NCI-H82 (cell line): ENCODE results near the gene STUM.
"Not testable (repeated sequence)": the region's sequence is repeated elsewhere in the genome, so short reads cannot be mapped to it uniquely, and the experiment has no call there.

Source experiments
- DNase-seq: peaks from one replicate; lab custom pipeline; 2025; lab: John Stamatoyannopoulos, UW

Gene STUM, protein sequence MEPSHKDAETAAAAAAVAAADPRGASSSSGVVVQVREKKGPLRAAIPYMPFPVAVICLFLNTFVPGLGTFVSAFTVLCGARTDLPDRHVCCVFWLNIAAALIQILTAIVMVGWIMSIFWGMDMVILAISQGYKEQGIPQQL

DNA sequence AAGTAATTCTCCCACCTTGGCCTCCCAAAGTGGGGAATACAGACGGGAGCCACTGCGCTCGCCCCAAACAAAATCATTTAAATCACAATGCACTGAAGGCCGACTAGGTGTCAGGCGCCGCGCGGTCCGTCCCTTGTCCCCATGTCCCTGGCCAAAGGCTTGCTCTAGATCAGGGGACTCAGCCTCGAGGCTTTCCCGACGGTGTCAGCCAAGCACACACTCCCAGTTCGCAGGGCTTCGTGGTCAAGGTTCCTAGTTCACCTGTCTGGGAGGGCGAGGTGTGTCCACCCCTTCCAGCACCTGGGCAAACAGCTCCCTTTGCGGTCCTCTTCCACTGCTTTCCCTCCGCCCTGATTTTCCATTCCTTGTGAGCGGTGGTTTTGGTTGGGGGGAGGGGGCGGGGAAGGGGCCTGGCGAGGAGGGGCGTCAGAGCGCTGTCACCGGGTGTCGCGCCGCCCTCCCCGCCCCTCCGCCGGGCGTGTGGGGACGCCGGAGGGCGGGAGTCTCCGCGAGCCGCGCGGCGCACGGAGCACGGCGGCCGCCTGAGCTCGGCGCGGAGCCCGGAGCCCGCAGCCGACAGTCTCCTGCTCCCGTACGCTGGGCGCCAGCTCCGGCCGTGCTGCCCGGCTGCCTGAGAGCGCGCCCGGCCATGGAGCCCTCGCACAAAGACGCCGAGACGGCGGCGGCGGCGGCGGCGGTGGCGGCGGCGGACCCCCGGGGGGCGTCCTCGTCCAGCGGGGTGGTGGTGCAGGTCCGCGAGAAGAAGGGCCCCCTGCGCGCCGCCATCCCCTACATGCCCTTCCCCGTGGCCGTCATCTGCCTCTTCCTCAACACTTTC is at the start of gene STUM:
TSS of gene STUM (plus strand) at position 509 of the 838 bp plus-strand sequence. CDS start at position 650, 141 bp downstream.
- DNase-seq = peak; percentile 72

DNA sequence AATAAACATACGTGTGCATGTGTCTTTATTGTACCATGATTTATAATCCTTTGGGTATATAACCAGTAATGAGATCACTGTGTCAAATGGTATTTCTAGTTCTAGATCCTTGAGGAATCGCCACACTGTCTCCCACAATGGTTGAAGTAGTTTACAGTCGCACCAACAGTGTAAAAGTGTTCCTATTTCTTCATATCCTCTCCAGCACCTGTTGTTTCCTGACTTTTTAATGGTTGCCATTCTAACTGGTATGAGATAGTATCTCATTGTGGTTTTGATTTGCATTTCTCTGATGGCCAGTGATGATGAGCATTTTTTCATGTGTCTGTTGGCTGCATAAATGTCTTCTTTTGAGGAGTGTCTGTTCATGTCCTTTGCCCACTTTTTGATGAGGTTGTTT is 48.9 kb upstream of the STUM start:
- not testable (repeated sequence) for DNase-seq

DNA sequence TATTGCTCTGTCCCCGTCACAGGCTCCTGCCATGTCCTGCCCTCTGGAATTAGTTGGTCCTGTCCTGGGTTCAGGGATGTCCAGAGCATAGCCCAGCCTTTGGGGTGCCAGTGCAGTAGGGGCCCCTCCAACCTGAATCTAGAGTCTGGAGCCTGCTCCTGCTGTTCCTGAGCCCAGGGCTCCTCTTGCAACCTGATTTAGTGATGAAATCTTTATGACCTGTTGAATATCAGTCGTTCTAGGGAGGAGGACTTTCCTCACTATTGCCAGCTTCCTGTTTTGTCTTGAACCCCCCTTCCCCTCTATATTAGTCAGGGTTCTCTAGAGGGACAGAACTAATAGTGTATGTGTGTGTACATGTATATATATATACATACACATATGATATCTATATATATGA is 42.5 kb upstream of the STUM start:
- no peak for DNase-seq

DNA sequence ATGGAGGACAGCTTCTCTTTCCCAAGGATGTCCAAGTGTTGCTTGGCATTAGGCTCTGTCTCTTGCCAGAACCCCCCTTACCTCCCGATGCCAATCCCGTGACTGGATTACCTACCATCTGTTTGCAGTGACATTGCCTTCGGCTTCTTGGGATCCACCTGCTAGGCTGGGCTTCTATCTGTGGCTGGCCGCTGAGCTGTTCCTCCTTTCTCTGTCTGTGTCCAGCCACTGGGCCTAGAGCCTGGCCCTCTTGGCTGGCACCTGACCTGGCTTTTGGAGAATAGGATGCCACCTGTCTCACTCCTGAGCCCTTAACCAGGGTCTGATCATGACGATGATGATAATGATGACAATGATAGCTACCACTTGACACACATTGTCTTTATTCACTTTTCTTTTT is 41.6 kb upstream of the STUM start:
- peak; percentile 48 for DNase-seq

DNA sequence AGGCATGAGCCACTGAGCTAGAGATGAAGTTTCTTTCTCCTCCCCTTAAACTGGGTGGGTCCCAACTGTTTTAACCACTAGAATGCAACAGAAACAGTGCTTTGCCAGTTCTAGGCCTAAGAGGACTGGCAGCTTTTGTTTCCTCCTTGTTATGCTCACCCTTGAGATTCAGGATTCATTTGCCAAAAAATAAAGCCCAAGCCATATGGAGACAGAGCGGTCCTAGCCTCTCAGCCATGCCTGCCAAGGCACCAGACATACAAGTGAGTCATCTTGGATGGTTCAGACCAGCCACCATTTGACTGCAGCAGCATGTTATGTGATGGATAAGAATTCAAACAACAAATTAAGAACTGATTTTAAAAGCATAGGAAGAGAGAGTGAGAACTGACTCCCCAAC is 38.1 kb upstream of the STUM start:
- DNase-seq = no peak

DNA sequence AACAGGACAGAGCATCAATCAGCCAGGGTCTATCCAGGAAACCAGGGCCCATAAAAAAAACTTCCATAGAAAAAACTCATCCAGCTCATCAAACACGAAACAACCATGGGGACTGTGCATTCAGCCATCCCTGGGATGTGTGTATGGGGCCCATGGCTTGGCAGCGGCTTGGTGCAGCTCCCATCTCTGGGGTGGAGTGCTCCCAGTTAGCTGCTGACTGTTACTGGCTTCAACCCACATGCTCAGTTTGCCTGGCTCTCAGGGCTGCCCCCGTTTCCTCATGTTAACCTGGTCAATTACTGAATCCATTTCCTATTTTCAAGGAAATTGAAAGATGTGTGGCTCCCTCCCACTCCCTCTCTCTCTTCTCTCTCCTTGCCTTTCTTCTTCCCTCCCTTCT is 37.3 kb upstream of the STUM start:
- DNase-seq = no peak

DNA sequence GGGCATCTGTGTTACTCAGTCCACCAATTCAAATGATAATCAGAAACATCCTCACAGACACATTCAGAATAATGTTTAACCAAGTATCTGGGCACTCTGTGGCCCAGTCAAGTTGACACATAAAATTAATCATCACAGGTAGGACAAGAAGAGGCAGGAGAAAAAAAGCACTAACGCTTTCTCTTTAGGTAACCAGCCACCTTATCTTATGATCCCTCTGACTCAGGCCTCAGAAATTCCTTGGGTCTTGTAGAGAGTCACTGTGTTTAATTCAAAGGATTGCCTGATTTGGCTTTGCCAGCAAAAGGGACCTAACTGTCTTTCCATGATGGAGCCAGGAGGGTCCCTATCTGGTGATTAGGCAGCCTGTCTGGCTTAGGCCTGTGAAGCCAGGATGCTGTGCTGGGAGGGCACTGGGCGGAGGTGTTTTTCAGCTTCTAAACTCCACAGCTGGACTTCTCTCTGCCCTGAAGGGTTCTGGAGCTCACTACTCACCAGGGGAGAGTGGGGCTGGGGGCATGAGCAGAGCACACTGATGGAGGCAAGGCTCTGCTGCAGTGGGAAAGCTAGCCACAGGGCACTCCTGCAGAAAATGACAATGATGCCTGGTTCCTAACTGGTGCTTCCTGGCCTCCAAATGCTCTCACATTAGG is 36.4 kb upstream of the STUM start:
- no peak for DNase-seq

DNA sequence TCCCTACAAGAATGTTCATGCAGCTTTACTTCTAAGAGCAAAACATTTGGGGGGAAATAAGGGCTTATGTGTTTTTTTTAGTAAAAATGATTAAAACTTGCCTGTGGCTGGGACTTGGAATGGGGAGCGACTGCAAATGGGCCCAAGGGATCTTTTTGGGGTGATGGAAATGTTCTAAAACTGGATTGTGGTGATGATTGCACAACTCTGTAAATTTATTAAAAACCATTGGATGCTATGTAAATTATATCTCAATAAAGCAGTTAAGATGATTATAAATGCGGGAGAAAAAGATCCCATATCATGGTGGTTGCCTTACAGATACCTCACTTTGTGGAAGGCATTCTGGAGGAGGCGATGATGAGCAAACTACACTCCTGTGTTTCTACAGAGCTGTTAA is 30.2 kb upstream of the STUM start:
- no peak for DNase-seq

DNA sequence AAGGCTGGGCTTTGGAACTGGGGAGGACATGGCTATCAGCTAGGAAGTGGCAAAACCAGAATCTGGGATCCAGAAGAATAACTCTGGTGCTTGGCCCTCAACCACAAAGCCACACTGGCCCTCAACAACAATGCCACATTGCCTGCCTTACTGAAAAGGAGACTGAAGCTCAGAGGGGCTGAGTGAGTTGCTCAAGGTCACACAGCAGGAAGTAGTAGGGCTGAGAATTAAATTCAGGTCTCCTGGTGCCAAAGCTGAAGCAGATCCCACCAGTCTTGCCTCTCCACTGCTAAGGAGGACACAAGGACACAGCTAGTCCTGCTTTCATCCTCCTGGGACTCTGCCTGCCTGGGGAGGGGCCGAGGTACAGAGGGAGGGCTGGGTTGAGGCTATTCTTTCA is 29.4 kb upstream of the STUM start:
- no peak for DNase-seq

DNA sequence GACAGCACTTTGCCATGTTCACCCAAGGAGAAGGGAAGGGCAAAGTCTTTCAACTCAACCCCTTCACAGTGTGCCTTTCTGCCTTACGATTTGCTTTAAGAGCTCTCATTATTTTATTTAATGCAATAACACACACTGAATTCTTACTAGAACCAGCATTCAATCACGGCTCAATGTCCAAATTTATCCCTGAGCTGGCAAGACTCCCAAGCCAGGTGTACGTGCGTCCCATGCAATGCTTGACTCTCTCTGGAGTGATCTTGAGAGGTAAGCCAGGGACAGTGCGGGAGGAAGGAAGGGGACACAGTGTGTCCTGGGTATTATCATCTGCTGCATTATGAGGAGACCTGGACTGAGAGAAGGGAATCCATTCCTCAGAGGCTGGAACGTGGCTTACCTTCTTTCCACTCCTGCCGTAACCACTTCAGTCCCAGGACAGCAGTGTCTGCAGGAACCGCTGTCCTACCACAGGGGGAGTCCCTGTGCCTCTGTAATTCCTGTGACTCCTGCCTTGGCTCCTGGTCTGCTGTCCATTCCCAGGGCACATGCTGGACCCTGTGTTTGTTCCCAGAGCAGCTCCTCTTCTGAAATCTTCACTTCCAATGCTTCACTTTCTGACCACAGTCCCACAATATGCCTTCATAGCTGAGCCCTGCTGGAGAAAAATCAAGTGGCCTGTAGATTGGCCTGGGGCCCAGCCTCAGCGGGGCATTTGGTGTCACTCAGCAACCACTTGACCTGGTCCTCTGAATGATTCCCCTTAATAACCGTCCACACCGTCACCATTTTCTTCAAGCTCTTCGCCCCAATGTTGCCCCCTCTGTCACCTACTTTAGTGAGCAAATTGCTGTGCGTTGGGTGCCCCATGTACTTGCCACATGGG is 28.6 kb upstream of the STUM start:
- DNase-seq = no peak

DNA sequence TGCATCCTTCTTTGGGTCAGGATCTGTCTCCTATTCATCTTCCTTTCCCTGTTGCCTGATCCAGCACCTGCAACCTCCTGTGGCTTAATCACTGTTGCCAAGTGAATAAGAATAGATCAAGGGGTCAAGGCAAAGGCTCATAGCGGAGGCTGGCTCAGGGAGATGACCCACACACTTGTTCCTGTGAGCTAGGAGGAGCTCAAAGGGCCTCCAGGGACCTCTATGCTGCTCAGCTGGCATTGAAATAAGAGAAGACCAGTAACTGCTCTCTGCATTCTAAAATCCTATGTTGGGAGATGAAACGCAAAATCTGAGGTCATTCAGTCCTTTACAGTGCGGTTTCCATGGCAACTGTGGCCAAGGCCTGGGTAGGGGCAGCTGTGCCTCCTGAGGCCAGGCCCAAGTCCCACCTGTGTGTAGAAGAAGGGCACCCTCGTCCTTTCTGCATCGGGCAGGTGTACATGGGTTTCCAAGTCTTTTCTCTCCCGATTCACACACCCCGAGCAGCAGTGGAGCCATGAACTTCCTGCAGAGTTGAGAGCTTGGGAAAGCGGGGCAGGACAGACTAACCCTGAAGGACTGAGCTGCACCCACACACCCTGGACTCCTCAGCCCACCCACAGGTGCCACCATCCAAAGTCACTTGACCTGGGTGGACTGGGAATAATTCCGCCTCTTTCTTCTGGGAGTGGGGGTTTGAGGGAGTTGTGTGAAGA is 27.8 kb upstream of the STUM start:
- no peak for DNase-seq

DNA sequence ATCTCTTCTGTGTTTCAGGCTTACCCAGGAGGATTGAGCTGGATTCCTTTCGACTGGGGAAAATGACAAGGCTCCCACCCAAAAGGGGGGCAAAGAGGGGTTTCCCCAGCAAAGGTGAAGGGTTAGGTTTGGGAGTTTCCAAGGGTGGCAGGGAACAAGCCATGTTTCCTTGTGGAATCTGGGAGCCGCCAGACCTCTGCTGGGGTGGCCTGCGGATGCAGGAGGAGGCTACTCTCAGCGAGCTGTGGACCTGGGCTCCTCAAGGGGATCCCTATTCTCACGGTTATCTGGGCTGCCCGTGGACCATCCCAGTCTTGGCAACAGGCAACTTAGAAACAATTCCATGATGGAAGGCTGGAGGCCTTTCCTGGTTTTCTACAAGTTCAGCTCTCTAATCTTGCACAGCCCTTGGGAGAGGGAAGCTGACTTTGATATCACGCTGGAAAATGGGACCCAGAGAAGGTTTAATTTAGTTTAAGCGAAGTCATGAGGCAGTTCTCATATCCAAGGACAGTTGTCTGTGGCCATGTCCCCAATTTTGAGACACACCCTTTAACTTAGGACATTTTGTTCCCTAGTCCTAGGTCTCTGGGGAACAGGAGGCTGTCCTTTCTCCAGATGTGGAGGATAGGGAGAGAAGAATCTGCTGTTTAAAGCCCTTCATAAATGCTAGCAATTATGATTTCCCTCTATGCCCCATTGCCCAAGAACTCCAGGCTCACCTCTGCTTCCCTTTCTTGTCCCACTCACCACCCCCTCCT is 24.7 kb upstream of the STUM start:
- no peak for DNase-seq

DNA sequence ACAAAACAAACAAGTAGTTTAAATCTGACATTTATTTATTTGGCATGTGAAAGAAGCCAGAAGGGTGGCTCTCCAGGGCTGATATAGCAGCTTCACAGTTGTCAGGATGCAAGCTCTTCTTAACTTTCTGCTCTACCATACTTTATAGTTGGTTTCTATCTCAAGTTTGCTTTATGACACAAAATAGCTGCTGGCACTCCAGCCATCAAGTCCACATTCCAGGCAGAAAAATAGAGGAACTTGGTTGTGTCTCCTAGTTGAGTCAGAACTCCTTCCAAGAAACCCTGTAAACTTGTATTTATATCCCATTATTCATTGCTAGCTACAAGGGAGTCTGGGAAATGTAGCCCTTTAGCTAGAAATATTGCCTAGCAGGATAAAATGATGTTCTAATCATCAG is 24.0 kb upstream of the STUM start:
- no peak for DNase-seq

DNA sequence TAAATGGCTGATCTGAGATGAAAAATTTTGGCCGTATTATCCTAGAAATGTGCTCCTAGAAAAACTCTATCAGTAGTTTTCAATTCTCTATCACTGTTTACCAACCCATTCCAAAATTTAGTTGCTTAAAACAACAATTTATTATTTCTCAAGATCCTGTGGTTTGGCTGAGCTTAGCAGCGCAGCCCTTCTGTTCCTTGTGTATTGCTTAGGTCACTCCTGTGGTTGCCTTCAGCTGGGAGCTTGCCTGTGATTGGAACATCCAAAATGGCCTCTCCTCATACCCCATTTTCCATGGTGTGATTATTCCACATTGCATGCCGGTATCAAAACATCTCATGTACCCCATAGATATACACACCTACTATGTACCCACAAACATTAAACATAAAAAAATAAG is 22.8 kb upstream of the STUM start:
- DNase-seq = no peak

DNA sequence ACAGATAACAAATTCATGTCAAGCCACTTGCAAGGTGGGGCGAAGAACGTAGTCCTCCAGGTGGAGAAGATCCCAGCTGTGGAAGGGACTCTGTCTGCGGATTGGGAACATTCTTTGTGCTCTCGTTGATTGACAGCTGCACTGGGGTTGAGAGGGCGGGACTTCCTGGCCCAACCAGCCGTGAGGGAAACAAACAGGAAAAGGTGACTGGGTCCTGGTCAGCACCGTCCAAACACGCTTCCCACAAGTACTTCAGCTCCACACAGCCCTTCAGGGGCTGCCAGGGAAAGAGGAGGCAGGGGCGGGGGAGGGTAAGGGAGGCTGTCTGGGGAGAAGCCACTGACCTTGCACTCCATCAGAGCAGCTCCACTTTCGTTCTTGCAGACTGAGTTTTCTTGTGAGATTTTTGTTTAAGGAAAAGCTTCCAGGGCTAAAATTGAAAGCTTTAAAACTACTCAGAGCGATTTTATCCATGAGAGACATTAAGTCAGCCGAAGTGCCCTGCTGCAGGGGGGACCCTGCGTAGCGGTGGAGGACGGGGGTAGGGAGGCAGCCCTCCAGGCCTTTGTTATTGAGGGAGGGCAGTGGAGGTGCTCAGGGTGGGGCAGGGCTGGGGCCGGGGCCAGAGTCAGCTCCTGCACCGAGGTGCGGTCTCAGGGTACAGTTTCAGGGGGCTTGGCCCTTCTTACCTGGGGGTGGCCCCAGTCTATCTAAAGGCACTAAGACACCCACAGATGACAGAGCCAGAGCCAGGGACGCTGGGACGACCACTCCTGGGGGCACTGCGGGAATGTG is 21.6 kb upstream of the STUM start:
- peak; percentile 45 for DNase-seq

DNA sequence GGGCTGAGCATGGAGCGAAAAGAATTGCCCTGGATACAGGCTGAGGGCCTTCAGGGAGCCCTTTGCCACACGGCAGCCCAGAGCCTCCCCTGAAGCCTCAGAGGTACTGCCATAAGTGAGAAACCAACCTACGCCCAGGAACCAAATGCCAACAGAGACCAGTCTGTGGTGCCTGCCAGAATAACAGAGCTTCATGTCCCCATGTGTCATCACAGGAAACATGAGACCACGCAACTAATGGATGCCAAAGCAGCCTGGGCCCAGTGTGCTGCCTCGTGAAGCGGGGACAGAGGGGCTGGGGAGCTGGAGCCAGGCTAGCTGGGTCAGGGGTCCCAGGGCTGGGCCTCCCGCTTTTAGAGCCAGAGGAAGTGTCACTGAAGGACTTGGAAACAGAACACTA is 18.7 kb upstream of the STUM start:
- no peak for DNase-seq

DNA sequence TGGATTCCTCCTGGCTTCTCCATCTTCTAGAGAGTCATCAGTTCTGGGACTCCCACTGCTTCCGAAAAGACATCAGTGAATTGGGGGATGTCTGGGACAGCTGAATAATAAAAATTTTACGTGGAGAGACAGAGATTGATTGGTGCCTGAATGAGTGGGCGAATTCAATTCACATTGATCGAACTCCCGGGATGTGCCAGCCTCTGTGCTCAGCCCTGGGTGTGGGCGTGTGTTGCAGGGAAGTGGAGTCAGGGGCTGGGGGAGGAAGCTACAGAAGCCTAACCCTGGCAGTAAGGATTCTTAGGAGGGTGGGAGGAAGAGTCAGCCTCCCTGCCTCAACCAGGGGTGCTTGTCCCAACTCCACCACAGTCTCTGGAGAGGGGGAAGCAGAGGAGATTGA is 18.0 kb upstream of the STUM start:
- no peak for DNase-seq

DNA sequence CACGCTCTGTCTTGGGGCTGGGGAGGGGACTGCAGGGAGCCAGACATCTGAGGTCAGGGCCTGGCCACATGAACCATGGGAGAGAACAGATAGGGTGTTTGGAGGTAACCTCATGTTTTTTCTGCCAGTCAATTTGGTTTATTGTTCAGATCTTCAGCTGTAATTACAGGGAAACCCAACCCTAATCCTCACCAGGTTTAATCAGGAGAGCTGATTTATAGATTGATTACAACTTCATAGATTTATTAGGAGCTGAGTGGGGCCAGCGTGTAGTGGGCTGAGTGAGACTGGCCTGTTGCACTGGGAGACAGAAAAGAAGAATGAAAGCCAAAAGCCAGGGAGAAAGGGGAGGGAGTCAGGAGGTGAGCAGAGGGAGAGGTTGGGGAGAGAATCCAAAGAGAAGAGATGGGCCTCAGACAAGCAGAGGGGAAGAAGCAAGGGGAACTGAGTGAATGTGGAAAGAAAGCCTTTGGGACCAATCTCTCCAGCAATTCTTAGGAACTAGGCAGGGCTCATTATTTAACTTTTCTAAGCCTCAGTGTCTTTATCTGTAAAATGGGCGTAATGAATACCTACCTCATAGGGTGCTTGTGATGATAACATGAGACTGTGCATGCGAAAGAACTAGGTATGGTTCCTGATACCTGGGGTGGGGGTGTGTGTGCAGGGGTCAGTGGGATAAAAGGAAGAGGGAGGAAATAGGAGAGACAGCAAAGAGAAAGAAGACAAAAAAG is 17.0 kb upstream of the STUM start:
- DNase-seq = peak; percentile 44

DNA sequence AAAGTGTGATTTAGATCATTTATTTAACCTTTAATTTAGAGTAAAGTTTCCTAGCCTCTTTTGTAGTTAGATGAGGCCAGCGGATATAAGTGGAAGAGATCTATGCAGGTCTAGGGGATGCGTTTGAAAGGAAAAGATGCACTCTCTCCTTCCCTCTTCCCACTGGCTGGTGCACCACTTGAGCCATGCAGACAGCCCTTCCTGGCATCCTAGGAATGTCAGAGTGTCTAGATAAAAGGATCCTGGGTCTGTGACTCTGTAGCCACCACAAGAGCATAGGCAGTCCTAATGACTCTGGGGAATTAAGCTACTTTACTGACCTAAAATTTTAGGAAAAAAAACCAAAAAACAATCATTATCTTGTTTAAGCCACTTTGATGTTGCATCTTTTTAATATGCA is 16.0 kb upstream of the STUM start:
- no peak for DNase-seq
